Peyer's patch (tissue), 4 donors: Measurements from ENCODE around the gene ANKS6.
A peak's percentile ranks its signal among the peaks of the same experiment; 100 is the strongest.

Experiments
- CTCF ChIP-seq, 6 experiments: fragments of 450-650 bp in 4 of 6; fragments of 200-600 bp in 2 of 6; sonication (generic) in 1 of 6; IDR thresholded peaks; one replicate each; pipeline ENCODE4 v1.5.1; 2017 to 2019; ENCODE audit warnings: antibody characterized with exemption in 6 of 6, mild to moderate bottlenecking in 3 of 6, moderate library complexity in 1 of 6
- POLR2A ChIP-seq, 2 donors: fragments of 450-650 bp; IDR thresholded peaks; one replicate each; pipeline ENCODE4 v1.5.1; 2017; ENCODE audit warnings: antibody characterized with exemption in 2 of 2, mild to moderate bottlenecking in 2 of 2, moderate library complexity in 2 of 2

- TF ChIP-seq CTCF (IDR thresholded peaks at IDR 0.05), result peak; percentile 41 to 90 (median 58)
- peak in 1 of 2 donors; percentile 51 for TF ChIP-seq POLR2A (IDR thresholded peaks at IDR 0.05)
These were observed at the start of gene ANKS6 for GRCh38 chr9:98796364-98797101.
